ENCODE data around the gene CDCP2.

The CDCP2 gene

GRCh38 chr1:54180701-54181360 lies 28.0 kb upstream of the CDCP2 start:
- no peaks in the 10 kb centered on the region for H3K4me1 ChIP-seq
- no peak overlapping the region for H3K27ac ChIP-seq
- no peaks in the 10 kb centered on the region for H3K27me3 ChIP-seq
- no peak overlapping the region for H3K4me2 ChIP-seq
- no peaks in the 10 kb centered on the region for H3K9me3 ChIP-seq
- peaks cover 61% of the 10 kb centered on the region for H3K36me3 ChIP-seq
- no peak overlapping the region for H3K4me3 ChIP-seq
- no peak overlapping the region for H3K9ac ChIP-seq
- TF ChIP-seq Cebpa-rat (IDR thresholded peaks at IDR 0.05), result no peak
- no peaks in the 10 kb centered on the region for H4K20me1 ChIP-seq

- no peak overlapping the region for H3K4me3 ChIP-seq
- TF ChIP-seq Cebpa-rat (IDR thresholded peaks at IDR 0.05), result no peak
- peaks cover 10% of the 10 kb centered on the region for H3K4me1 ChIP-seq
- no peaks in the 10 kb centered on the region for H3K27me3 ChIP-seq
- no peaks in the 10 kb centered on the region for H3K9me3 ChIP-seq
- no peak overlapping the region for H3K27ac ChIP-seq
- peaks cover 65% of the 10 kb centered on the region for H3K36me3 ChIP-seq
- no peaks in the 10 kb centered on the region for H4K20me1 ChIP-seq
- H3K4me2 ChIP-seq, result no peak overlapping the region
- no peak overlapping the region for H3K9ac ChIP-seq
These were observed 25.7 kb upstream of the CDCP2 start for GRCh38 chr1:54178296-54179070.

- no peak for TF ChIP-seq Cebpa-rat (IDR thresholded peaks at IDR 0.05)
- H3K36me3 ChIP-seq, result peaks cover 60% of the 10 kb centered on the region
- H3K9me3 ChIP-seq, result no peaks in the 10 kb centered on the region
- no peaks in the 10 kb centered on the region for H3K27me3 ChIP-seq
- no peak overlapping the region for H3K9ac ChIP-seq
- no peak overlapping the region for H3K4me2 ChIP-seq
- no peaks in the 10 kb centered on the region for H4K20me1 ChIP-seq
- H3K4me1 ChIP-seq, result peaks cover 17% of the 10 kb centered on the region
- no peak overlapping the region for H3K27ac ChIP-seq
- no peak overlapping the region for H3K4me3 ChIP-seq
These were observed 24.9 kb upstream of the CDCP2 start for GRCh38 chr1:54177726-54178125.

- H3K4me3 ChIP-seq, result no peak overlapping the region
- H3K9me3 ChIP-seq, result no peaks in the 10 kb centered on the region
- no peak for TF ChIP-seq Cebpa-rat (IDR thresholded peaks at IDR 0.05)
- no peak overlapping the region for H3K9ac ChIP-seq
- H3K4me2 ChIP-seq, result no peak overlapping the region
- H3K27me3 ChIP-seq, result no peaks in the 10 kb centered on the region
- no peaks in the 10 kb centered on the region for H4K20me1 ChIP-seq
- no peak overlapping the region for H3K27ac ChIP-seq
- H3K4me1 ChIP-seq, result peaks cover 20% of the 10 kb centered on the region
- peaks cover 51% of the 10 kb centered on the region for H3K36me3 ChIP-seq
These were observed 24.0 kb upstream of the CDCP2 start for GRCh38 chr1:54176621-54177327.

- Histone ChIP-seq H3K9ac (no peak overlapping the region), H3K27me3 (no peaks in the 10 kb centered on the region), H3K4me3 (no peak overlapping the region), H3K27ac (no peak overlapping the region), H3K4me2 (peak overlapping the region; percentile 35), H3K36me3 (peaks cover 32% of the 10 kb centered on the region), H3K4me1 (peaks cover 20% of the 10 kb centered on the region), H4K20me1 (no peaks in the 10 kb centered on the region), H3K9me3 (no peaks in the 10 kb centered on the region)
- no peak for TF ChIP-seq Cebpa-rat (IDR thresholded peaks at IDR 0.05)
These were observed 21.3 kb upstream of the CDCP2 start for GRCh38 chr1:54174106-54174505.

GRCh38 chr1:54173681-54174080 lies 20.9 kb upstream of the CDCP2 start:
- Histone ChIP-seq H3K27ac (no peak overlapping the region), H3K4me1 (peaks cover 20% of the 10 kb centered on the region), H4K20me1 (no peaks in the 10 kb centered on the region), H3K4me2 (peak overlapping the region; percentile 35), H3K9me3 (no peaks in the 10 kb centered on the region), H3K4me3 (no peak overlapping the region), H3K9ac (no peak overlapping the region), H3K27me3 (no peaks in the 10 kb centered on the region), H3K36me3 (peaks cover 27% of the 10 kb centered on the region)
- no peak for TF ChIP-seq Cebpa-rat (IDR thresholded peaks at IDR 0.05)

- Histone ChIP-seq H4K20me1 (no peaks in the 10 kb centered on the region), H3K4me3 (no peak overlapping the region), H3K9me3 (no peaks in the 10 kb centered on the region), H3K27me3 (no peaks in the 10 kb centered on the region), H3K36me3 (peaks cover 20% of the 10 kb centered on the region), H3K27ac (peak overlapping the region; percentile 18; the same call in 1 of the 2 replicates), H3K4me1 (peaks cover 20% of the 10 kb centered on the region), H3K4me2 (no peak overlapping the region), H3K9ac (no peak overlapping the region)
- TF ChIP-seq Cebpa-rat (IDR thresholded peaks at IDR 0.05), result no peak
These were observed 20.1 kb upstream of the CDCP2 start for GRCh38 chr1:54172614-54173599.

- no peak overlapping the region for H3K9ac ChIP-seq
These were observed 18.8 kb upstream of the CDCP2 start for GRCh38 chr1:54171606-54172005.

GRCh38 chr1:54171016-54171415 lies 18.2 kb upstream of the CDCP2 start:
- H4K20me1 ChIP-seq, result no peaks in the 10 kb centered on the region
- no peaks in the 10 kb centered on the region for H3K9me3 ChIP-seq
- H3K36me3 ChIP-seq, result peaks cover 15% of the 10 kb centered on the region
- no peak overlapping the region for H3K9ac ChIP-seq
- TF ChIP-seq Cebpa-rat (IDR thresholded peaks at IDR 0.05), result no peak
- H3K27me3 ChIP-seq, result no peaks in the 10 kb centered on the region
- no peak overlapping the region for H3K4me2 ChIP-seq
- H3K27ac ChIP-seq, result no peak overlapping the region
- peaks cover 20% of the 10 kb centered on the region for H3K4me1 ChIP-seq
- H3K4me3 ChIP-seq, result no peak overlapping the region

More at GRCh38 chr1:54171606-54172005, 18.8 kb upstream of the CDCP2 start:
- Histone ChIP-seq H3K27ac (no peak overlapping the region), H4K20me1 (no peaks in the 10 kb centered on the region), H3K9me3 (no peaks in the 10 kb centered on the region), H3K27me3 (no peaks in the 10 kb centered on the region), H3K36me3 (peaks cover 15% of the 10 kb centered on the region), H3K4me3 (no peak overlapping the region), H3K4me1 (peaks cover 20% of the 10 kb centered on the region), H3K4me2 (no peak overlapping the region)
- TF ChIP-seq Cebpa-rat (IDR thresholded peaks at IDR 0.05), result no peak
